ENCODE measurements around the gene NT5C3B. TPM values are rescaled to one million over a fixed set of nuclear protein-coding genes. Genes with fewer than 3 reads are reported as not detected.

Gene NT5C3B
- total RNA-seq (2014; rRNA removed) (78.8 and 79.2 TPM in 2 replicates), Bru-seq, nascent RNA (percentile 58 among the genes with signal in this experiment), BruChase-seq, experiment 1, labeled RNA remaining after a 6-hour chase (percentile 68 among the genes with signal in this experiment), BruChase-seq, experiment 2, labeled RNA remaining after a 2-hour chase (percentile 64 among the genes with signal in this experiment)
- long read RNA-seq, transcript NT5C3B-207 (8 exons, 1,729 nt), result minor isoform, 7 of 80 reads
- long read RNA-seq, transcript NT5C3B-216 (8 exons, 1,534 nt), result major isoform, 52 of 80 reads
- long read RNA-seq, partial matches to known transcripts, result 1 of 80 reads
- long read RNA-seq, other reads (novel, unspliced or antisense), result 16 of 80 reads

- Histone ChIP-seq H3K36me3 (ENCODE audit: low read depth, low read length) (no peaks in the 10 kb centered on the region), H3K4me1 (ENCODE audit: insufficient read depth, low read length) (peaks cover 8% of the 10 kb centered on the region), H2AFZ (ENCODE audit: low read length) (peak within 1 kb of the TSS; percentile 96), H4K20me1 (ENCODE audit: low read length) (no peaks in the 10 kb centered on the region), H3K9me2 (replicated peaks; ENCODE audit: low read length) (no peaks in the 10 kb centered on the region), H3K9ac (ENCODE audit: low read length) (peak within 1 kb of the TSS; percentile 81), H3K4me3 (ENCODE audit: low read length) (peak within 1 kb of the TSS; percentile 95), H3K27me3 (ENCODE audit: low read length) (no peaks in the 10 kb centered on the region), H3K9me3 (ENCODE audit: low read length) (no peaks in the 10 kb centered on the region), H3K27ac (ENCODE audit: low read length) (no peak within 1 kb of the TSS), H3F3A (ENCODE audit: low read length, unreplicated experiment) (no peaks in the 10 kb centered on the region), H3K4me2 (ENCODE audit: low read length) (peak within 1 kb of the TSS; percentile 96), H3K79me2 (ENCODE audit: low read length) (peaks cover 15% of the 10 kb centered on the region)
- ChIA-PET CTCF (no interaction called here), POLR2A (ENCODE audit: unreplicated experiment) (no interaction called here)
- ATAC-seq, result peak; percentile 89
- no peak for TF ChIP-seq EZH2phosphoT487 (IDR thresholded peaks at IDR 0.05; ENCODE audit: borderline replicate concordance, low read length)
- TF ChIP-seq CTCF (conservative IDR thresholded peaks at IDR 0.05; ENCODE audit: low read depth, low read length), result no peak
- no peak for TF ChIP-seq EZH2 (IDR thresholded peaks at IDR 0.05; ENCODE audit: low read length, unreplicated experiment)
- intact Hi-C loops (cut with micrococcal nuclease), result no loop called here
- BruUV-seq (replicated peaks), result no TSS peak
- peak; percentile 55 for DNase-seq
These were observed at the start of gene NT5C3B for GRCh38 chr17:41835800-41836549. Gene NT5C3B, minus strand, starts transcription at chr17:41836232. Its CDS starts 39 bp downstream, at chr17:41836193.

- H3K27ac ChIP-seq (ENCODE audit: low read length), result no peak overlapping the region
- H3K27me3 ChIP-seq (ENCODE audit: low read length), result no peaks in the 10 kb centered on the region
- H4K20me1 ChIP-seq (ENCODE audit: low read length), result no peaks in the 10 kb centered on the region
- ATAC-seq, result no peak
- H3K9me3 ChIP-seq (ENCODE audit: low read length), result no peaks in the 10 kb centered on the region
- POLR2A ChIA-PET (ENCODE audit: unreplicated experiment), result no interaction called here
- no peak for DNase-seq
- CTCF ChIA-PET, result no interaction called here
- intact Hi-C loops (cut with micrococcal nuclease), result no loop called here
- H2AFZ ChIP-seq (ENCODE audit: low read length), result no peak overlapping the region
- no peaks in the 10 kb centered on the region for H3F3A ChIP-seq (ENCODE audit: low read length, unreplicated experiment)
- no peak overlapping the region for H3K9ac ChIP-seq (ENCODE audit: low read length)
- peaks cover 37% of the 10 kb centered on the region for H3K36me3 ChIP-seq (ENCODE audit: low read depth, low read length)
- no peaks in the 10 kb centered on the region for H3K9me2 ChIP-seq (replicated peaks; ENCODE audit: low read length)
- BruUV-seq (replicated peaks), result no TSS peak
- H3K4me2 ChIP-seq (ENCODE audit: low read length), result no peak overlapping the region
- H3K79me2 ChIP-seq (ENCODE audit: low read length), result no peaks in the 10 kb centered on the region
- TF ChIP-seq CTCF (conservative IDR thresholded peaks at IDR 0.05; ENCODE audit: low read depth, low read length) (peak; percentile 48), EZH2phosphoT487 (IDR thresholded peaks at IDR 0.05; ENCODE audit: borderline replicate concordance, low read length) (no peak)
- H3K4me1 ChIP-seq (ENCODE audit: insufficient read depth, low read length), result no peaks in the 10 kb centered on the region
- no peak overlapping the region for H3K4me3 ChIP-seq (ENCODE audit: low read length)
These were observed 49.7 kb upstream of the NT5C3B start for GRCh38 chr17:41885733-41886132.

GRCh38 chr17:41882756-41883155, 46.7 kb upstream of the NT5C3B start:
- ATAC-seq, result no peak
- intact Hi-C loops (cut with micrococcal nuclease), result no loop called here
- TF ChIP-seq EZH2 (IDR thresholded peaks at IDR 0.05; ENCODE audit: low read length, unreplicated experiment) (no peak), EZH2phosphoT487 (IDR thresholded peaks at IDR 0.05; ENCODE audit: borderline replicate concordance, low read length) (no peak), CTCF (conservative IDR thresholded peaks at IDR 0.05; ENCODE audit: low read depth, low read length) (no peak)
- Histone ChIP-seq H3K9me2 (replicated peaks; ENCODE audit: low read length) (no peaks in the 10 kb centered on the region), H2AFZ (ENCODE audit: low read length) (no peak overlapping the region), H3K79me2 (ENCODE audit: low read length) (no peaks in the 10 kb centered on the region), H3K36me3 (ENCODE audit: low read depth, low read length) (peaks cover 44% of the 10 kb centered on the region), H3K27me3 (ENCODE audit: low read length) (no peaks in the 10 kb centered on the region), H4K20me1 (ENCODE audit: low read length) (no peaks in the 10 kb centered on the region), H3K4me2 (ENCODE audit: low read length) (no peak overlapping the region), H3K4me1 (ENCODE audit: insufficient read depth, low read length) (no peaks in the 10 kb centered on the region), H3K4me3 (ENCODE audit: low read length) (no peak overlapping the region), H3K9me3 (ENCODE audit: low read length) (no peaks in the 10 kb centered on the region), H3K27ac (ENCODE audit: low read length) (no peak overlapping the region), H3F3A (ENCODE audit: low read length, unreplicated experiment) (no peaks in the 10 kb centered on the region), H3K9ac (ENCODE audit: low read length) (no peak overlapping the region)
- DNase-seq, result no peak
- ChIA-PET POLR2A (ENCODE audit: unreplicated experiment) (no interaction called here), CTCF (no interaction called here)
- BruUV-seq (replicated peaks), result no TSS peak
